Subcutaneous abdominal adipose tissue (tissue), 5 donors: Measurements from ENCODE around the gene PPP4C.
A peak's percentile ranks its signal among the peaks of the same experiment; 100 is the strongest.

ENCODE experiments used
- H3K27ac ChIP-seq: one replicate; pipeline ENCODE4 v1.7.0; 2013; ENCODE audit warnings: low read depth, mild to moderate bottlenecking, inconsistent platforms, low read length, moderate library complexity
- H3K27me3 ChIP-seq, 5 donors: one replicate each; pipeline ENCODE4 v1.7.0; 2013; ENCODE audit warnings: low read length in 5 of 5, inconsistent platforms in 1 of 5; ENCODE audit not compliant: control insufficient read depth in 5 of 5, insufficient read depth in 4 of 5
- H3K36me3 ChIP-seq, 5 donors: one replicate each; pipeline ENCODE4 v1.7.0; 2013; ENCODE audit warnings: low read length in 5 of 5; ENCODE audit not compliant: control insufficient read depth in 5 of 5, insufficient read depth in 5 of 5
- H3K4me1 ChIP-seq, 5 donors: one replicate each; pipeline ENCODE4 v1.7.0; 2013; ENCODE audit warnings: low read length in 5 of 5, mild to moderate bottlenecking in 3 of 5, moderate library complexity in 1 of 5; ENCODE audit not compliant: control insufficient read depth in 5 of 5, insufficient read depth in 5 of 5
- H3K4me3 ChIP-seq, 5 donors: one replicate each; pipeline ENCODE4 v1.7.0; 2013; ENCODE audit warnings: low read length in 5 of 5, low read depth in 1 of 5
- H3K9ac ChIP-seq, 5 donors: one replicate each; pipeline ENCODE4 v1.7.0; 2013; ENCODE audit warnings: low read length in 5 of 5, mild to moderate bottlenecking in 4 of 5, moderate library complexity in 3 of 5
- H3K9me3 ChIP-seq, 5 donors: one replicate each; pipeline ENCODE4 v1.7.0; 2013; ENCODE audit warnings: low read length in 5 of 5; ENCODE audit not compliant: control insufficient read depth in 5 of 5
- donor health status: healthy.
- donor health status: healthy.
- donor health status: healthy.
- donor health status: healthy.
- donor health status: healthy.

The PPP4C gene

GRCh38 chr16:30086291-30087140 lies 10.7 kb downstream of the PPP4C start:
- H3K36me3 ChIP-seq: peaks cover 0 to 41% (median 33%) of the 10 kb centered on the region in 5 donors
- H3K27ac ChIP-seq: no peak overlapping the region
- H3K4me3 ChIP-seq: no peak overlapping the region
- no peaks in the 10 kb centered on the region for H3K9me3 ChIP-seq
- no peaks in the 10 kb centered on the region for H3K27me3 ChIP-seq
- H3K9ac ChIP-seq: no peak overlapping the region
- H3K4me1 ChIP-seq: peaks cover 2 to 25% (median 22%) of the 10 kb centered on the region in 5 donors

GRCh38 chr16:30087181-30087898 lies 11.5 kb downstream of the PPP4C start:
- no peak overlapping the region for H3K27ac ChIP-seq

DNA sequence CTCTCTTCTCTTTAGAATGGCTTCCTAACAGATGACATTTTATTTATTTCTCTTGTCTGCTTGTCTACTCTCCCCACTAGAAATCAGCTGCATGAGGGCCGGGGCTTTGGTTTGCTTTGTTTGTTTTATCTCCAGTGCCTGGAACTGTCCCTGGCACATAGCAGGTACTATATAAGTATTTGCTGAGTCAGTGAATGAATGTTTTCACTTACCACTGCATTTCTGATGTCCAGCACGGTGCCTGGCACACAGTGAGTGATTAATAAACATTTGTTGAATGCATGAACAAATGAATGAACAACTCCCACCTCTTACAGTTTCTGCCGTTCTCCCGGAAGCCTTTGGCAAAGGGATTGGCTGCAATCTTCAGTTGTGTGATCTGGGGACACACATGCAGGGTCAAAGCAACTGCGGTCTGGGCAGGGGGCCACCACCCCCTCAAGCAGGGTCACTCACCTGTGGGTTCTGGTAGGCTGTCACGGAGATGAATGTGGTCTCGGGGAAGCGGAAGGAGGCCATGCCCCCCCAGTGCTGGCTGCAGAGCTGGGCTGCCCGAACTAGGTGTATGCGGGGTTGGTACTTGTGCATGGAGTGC lies 12.5 kb downstream of the PPP4C start:
- no peak overlapping the region for H3K27ac ChIP-seq
- H3K4me1 ChIP-seq: peaks cover 2 to 40% (median 38%) of the 10 kb centered on the region in 5 donors
- H3K4me3 ChIP-seq: no peak overlapping the region
- no peaks in the 10 kb centered on the region for H3K27me3 ChIP-seq
- peaks cover 0 to 25% (median 18%) of the 10 kb centered on the region in 5 donors for H3K36me3 ChIP-seq
- no peaks in the 10 kb centered on the region for H3K9me3 ChIP-seq
- no peak overlapping the region for H3K9ac ChIP-seq

More at GRCh38 chr16:30087181-30087898, 11.5 kb downstream of the PPP4C start:
- Histone ChIP-seq H3K4me3 (no peak overlapping the region), H3K4me1 (peaks cover 2 to 31% (median 29%) of the 10 kb centered on the region in 5 donors), H3K27me3 (no peaks in the 10 kb centered on the region), H3K36me3 (peaks cover 0 to 34% (median 28%) of the 10 kb centered on the region in 5 donors), H3K9me3 (no peaks in the 10 kb centered on the region), H3K9ac (no peak overlapping the region)

- no peak overlapping the region for H3K4me3 ChIP-seq
- no peak overlapping the region for H3K9ac ChIP-seq
- H3K27me3 ChIP-seq: no peaks in the 10 kb centered on the region
- H3K27ac ChIP-seq: no peak overlapping the region
- peaks cover 0 to 23% (median 15%) of the 10 kb centered on the region in 5 donors for H3K36me3 ChIP-seq
- no peaks in the 10 kb centered on the region for H3K9me3 ChIP-seq
- H3K4me1 ChIP-seq: peaks cover 2 to 42% (median 40%) of the 10 kb centered on the region in 5 donors
These were observed 13.2 kb downstream of the PPP4C start for GRCh38 chr16:30088832-30089624.

DNA sequence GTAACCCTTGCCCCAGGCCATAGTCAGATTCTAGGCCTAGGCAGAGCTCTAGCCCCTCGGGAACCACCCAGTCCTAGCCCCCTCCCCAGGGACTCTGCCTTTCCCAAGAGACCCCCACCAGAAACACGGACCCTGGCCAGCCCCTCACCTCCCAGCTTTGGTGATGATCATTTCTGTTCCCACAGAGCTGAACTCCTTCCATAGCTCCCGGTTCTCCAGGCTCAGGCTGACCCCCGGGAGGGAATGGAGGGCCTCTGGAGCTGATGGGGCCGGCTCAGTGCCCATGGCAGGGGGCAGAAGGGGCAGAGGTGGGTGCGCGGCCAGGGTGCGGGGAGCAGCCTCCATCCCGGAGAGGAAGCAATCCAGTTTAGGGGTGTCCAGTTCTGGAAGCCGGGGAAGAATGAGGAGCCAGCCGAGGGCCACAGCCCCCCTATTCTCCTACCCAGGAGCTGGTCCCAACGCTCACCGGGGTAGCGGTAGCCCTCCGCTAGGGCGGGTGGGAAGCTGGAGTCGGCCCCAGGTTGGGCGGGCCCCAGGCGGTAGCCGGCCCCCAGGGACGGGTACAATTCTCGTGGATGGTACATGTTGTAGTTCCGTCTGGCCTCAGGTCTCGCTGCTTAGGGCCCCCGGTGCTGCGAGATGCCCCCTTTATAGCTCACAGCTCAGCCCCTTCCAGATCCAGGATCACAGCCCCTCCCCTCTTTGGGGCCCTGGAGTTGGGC lies 15.0 kb downstream of the PPP4C start:
- H3K4me3 ChIP-seq: peak overlapping the region in 2 of 5 donors; percentile 68 to 75
- H3K36me3 ChIP-seq: peaks cover 3 to 17% (median 14%) of the 10 kb centered on the region in 5 donors
- H3K27me3 ChIP-seq: no peaks in the 10 kb centered on the region
- peak overlapping the region in 2 of 5 donors; percentile 62 to 77 for H3K9ac ChIP-seq
- H3K4me1 ChIP-seq: peaks cover 6 to 53% (median 46%) of the 10 kb centered on the region in 5 donors
- H3K27ac ChIP-seq: peak overlapping the region; percentile 37
- no peaks in the 10 kb centered on the region for H3K9me3 ChIP-seq

DNA sequence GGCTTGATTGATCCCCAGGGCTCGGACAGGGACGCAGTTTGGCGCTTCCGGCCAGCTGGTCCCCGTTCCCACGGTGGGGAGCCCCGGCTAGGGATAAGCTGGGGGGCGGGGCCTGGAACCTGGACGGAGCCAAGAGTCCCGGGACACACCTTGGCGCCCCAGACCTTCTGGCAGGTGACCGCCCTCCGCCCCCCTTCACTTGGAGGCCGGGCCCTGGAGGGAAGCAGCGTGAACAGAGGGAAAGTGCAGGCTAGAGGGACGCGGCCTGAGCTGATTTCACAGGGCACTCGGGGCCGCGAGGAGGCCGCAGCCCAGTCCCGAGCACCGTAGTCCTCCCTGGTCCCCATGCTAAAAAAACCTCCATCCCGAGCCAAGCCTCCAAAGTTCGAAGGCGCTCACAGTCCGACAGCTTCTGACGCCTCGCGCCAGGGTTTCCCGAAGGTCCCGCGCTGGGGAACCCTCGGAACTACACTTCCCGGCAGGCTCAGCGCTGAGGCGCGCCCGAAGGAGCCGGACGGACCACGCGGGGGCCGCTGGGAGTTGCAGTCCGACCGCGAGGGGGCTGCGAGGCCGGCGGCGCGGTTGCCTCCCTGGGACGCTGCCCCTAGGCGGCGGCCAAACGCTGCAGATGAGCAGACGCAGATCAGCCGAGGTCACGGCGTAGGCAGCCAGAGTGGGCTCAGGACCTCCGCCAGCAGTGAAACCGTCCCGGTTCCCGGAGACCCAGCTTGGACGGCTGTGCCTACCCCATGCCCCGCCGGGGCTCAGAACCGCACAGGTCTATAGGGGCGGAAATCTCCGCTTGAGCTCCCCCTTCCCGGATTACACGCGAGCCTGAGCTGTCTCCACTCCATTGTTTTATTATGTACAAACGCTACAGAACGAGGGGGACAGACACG lies 15.9 kb downstream of the PPP4C start, which contains the start of gene TBX6:
Gene TBX6, minus strand, starts transcription at position 451 of the 899 bp plus-strand sequence. CDS start 731 bp downstream, outside the sequence.
- Histone ChIP-seq H3K4me3 (peak within 1 kb of the TSS; percentile 68 to 75 (median 72)), H3K9ac (peak within 1 kb of the TSS in 4 of 5 donors; percentile 62 to 77 (median 74)), H3K4me1 (peaks cover 6 to 57% (median 49%) of the 10 kb centered on the region in 5 donors)

DNA sequence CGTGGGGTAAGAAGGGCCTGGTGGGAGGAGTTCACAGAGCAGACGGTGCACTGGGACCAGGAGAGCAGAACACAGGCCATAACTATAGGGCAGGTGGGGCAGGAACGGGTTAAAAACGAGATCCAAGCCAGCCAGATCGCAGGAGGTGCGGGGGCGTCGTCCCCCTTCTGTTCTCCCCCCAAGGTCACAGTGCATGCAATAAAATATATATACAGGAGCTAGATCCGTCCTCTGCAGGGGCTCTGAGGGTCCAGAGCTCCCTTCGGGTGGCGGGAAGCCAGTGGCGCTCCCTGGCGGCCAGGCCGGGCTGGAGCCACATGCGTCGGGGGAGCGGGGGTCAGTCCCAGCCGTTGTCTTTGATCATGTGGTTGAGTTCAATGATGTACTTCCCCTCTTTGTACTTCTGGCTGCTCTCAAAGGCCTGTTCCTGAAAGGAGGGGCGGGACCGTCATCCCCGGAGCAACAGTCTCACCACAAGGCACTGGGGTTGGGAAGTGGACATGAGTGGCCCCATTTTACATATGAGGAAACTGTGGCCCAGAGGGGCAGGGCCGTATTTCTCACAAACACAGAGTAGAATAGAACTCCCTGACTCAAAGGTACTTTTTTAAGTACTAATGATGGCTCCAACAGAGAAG lies 16.7 kb downstream of the PPP4C start:
- Histone ChIP-seq H3K27ac (peak overlapping the region; percentile 84), H3K9ac (peak overlapping the region in 4 of 5 donors; percentile 49 to 74 (median 63)), H3K27me3 (no peaks in the 10 kb centered on the region), H3K9me3 (peaks cover 3 to 9% (median 8%) of the 10 kb centered on the region in 5 donors), H3K4me3 (peak overlapping the region; percentile 68 to 75 (median 72)), H3K4me1 (peaks cover 6 to 57% (median 50%) of the 10 kb centered on the region in 5 donors), H3K36me3 (peaks cover 3 to 16% (median 14%) of the 10 kb centered on the region in 5 donors)

More for the DNA sequence above, 15.9 kb downstream of the PPP4C start, which contains the start of gene TBX6:
- H3K9me3 ChIP-seq: peaks cover 0 to 2% (median under 1%) of the 10 kb centered on the region in 5 donors
- peaks cover 3 to 16% (median 14%) of the 10 kb centered on the region in 5 donors for H3K36me3 ChIP-seq
- H3K27ac ChIP-seq: peak within 1 kb of the TSS; percentile 84
- H3K27me3 ChIP-seq: no peaks in the 10 kb centered on the region
